GM10266 (cell line): ENCODE measurements around the gene CARS2.
"Not testable (repeated sequence)": the region's sequence is repeated elsewhere in the genome, so short reads cannot be mapped to it uniquely, and the experiment has no call there.

ENCODE experiments used
- DNase-seq: peaks from one replicate; pipeline ENCODE4 v3.0.0; 2012; ENCODE audit errors: extremely low spot score
- TF ChIP-seq, protein P1 (sequence below): IDR thresholded peaks from 2 replicates; pipeline ENCODE4 v1.5.1; 2012; ENCODE audit warnings: mild to moderate bottlenecking, low read depth; ENCODE audit not compliant: control insufficient read depth, insufficient read depth; ENCODE audit errors: missing control alignments

Gene CARS2

GRCh38 chr13:110636053-110636475 is 69.9 kb downstream of the CARS2 start:
- TF ChIP-seq, protein P1, sequence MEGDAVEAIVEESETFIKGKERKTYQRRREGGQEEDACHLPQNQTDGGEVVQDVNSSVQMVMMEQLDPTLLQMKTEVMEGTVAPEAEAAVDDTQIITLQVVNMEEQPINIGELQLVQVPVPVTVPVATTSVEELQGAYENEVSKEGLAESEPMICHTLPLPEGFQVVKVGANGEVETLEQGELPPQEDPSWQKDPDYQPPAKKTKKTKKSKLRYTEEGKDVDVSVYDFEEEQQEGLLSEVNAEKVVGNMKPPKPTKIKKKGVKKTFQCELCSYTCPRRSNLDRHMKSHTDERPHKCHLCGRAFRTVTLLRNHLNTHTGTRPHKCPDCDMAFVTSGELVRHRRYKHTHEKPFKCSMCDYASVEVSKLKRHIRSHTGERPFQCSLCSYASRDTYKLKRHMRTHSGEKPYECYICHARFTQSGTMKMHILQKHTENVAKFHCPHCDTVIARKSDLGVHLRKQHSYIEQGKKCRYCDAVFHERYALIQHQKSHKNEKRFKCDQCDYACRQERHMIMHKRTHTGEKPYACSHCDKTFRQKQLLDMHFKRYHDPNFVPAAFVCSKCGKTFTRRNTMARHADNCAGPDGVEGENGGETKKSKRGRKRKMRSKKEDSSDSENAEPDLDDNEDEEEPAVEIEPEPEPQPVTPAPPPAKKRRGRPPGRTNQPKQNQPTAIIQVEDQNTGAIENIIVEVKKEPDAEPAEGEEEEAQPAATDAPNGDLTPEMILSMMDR, result no peak
- DNase-seq, result no peak

GRCh38 chr13:110635405-110636002 is 70.4 kb downstream of the CARS2 start:
- TF ChIP-seq, protein P1, result no peak

DNA sequence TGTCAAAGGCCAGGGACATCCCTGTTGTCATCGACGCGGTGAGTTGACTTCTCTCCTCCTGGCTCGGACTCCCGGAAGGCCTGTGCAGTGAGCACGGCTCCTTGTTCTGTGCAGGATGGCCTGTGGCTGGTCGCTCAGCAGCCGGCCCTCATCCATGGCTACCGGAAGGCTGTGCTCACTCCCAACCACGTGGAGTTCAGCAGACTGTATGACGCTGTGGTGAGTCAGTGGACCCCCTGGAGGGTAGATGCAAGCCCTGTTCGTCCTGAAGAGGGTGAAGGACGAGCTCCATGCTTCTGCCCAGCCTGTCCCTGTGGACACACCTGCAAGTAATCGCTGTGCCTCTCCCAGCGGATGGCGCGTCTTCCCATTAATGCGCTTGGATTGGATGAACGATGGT is 71.4 kb downstream of the CARS2 start:
- TF ChIP-seq, protein P1, result no peak
- no peak for DNase-seq

More at GRCh38 chr13:110635405-110636002, 70.4 kb downstream of the CARS2 start:
- no peak for DNase-seq

GRCh38 chr13:110633776-110634175 is 72.1 kb downstream of the CARS2 start:
- DNase-seq, result no peak

DNA sequence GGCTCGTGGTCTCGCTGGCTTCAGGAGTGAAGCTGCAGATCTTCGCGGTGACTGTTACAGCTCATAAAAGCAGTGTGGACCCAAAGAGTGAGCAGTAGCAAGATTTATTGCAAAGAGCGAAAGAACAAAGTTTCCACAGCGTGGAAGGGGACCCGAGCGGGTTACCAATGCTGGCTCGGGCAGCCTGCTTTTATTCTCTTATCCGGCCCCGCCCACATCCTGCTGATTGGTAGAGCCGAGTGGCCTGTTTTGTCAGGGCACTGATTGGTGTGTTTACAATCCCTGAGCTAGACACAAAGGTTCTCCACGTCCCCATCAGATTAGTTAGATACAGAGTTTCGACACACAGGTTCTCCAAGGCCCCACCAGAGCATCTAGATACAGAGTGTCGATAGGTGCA is 73.7 kb downstream of the CARS2 start:
- DNase-seq, result not testable (repeated sequence)

More at GRCh38 chr13:110633776-110634175, 72.1 kb downstream of the CARS2 start:
- TF ChIP-seq, protein P1, result no peak

DNA sequence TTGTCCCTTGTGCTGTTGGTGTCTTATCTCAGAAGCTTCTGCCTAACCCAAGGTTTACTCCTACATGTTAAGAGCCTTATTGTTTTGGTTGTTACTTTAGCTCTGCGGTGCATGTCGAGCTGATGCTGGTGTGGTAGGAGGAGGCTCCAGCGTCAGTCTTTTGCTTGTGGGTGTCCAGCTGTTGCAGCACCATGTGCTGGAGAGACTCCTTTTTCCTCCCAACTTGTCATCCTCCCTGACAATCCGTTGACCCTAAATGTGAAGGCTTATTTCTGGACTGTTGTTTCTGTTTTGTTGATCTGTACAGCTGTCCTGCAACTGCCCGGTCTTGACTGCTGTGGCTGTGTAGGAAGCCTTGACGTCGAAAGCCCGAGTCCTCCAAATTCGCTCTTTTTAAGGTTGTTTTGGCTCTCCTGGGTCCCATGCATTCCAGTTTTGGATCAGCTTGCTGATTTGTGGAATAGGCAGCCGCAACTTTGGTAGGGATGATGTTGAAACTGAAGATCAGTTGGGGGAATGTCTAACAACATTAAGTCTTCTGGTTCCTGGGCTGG is 75.3 kb downstream of the CARS2 start:
- TF ChIP-seq, protein P1, result no peak
- no peak for DNase-seq

DNA sequence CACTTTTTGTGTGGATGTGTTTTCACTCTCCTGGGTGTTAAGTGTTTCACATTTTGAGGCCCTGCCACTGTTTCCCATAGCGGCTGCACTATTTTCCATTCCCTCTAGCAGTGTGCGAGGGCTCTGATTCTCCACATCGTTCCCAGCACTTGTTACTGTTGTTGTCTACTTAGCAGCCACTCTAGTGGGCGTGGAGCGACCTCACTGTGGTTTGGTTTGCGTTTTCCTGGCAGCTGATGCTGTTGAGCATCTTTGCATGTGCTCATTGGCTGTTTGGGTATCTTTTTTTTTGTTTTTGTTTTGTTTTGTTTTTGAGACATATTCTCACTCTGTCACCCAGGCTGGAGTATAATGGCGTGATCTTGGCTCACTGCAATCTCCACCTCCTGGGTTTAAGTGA is 76.2 kb downstream of the CARS2 start:
- no peak for DNase-seq
- TF ChIP-seq, protein P1, result no peak
